ENCODE results near the gene OTX2.

- no peak for TF ChIP-seq POLR2AphosphoS5 (IDR thresholded peaks at IDR 0.05; ENCODE audit: low read depth, low read length)
- TF ChIP-seq TAF1 (IDR thresholded peaks at IDR 0.05; ENCODE audit: borderline replicate concordance, insufficient read depth, low read length): no peak
- TF ChIP-seq REST (IDR thresholded peaks at IDR 0.05; ENCODE audit: insufficient read depth in 1 of 2, low read depth in 2 of 2, low read length in 2 of 2): no peak
- no peak for TF ChIP-seq FOXP2 (optimal IDR thresholded peaks at IDR 0.05; ENCODE audit: borderline replicate concordance, extremely low read depth, extremely low read length, insufficient read depth)
- no peak for TF ChIP-seq SIN3A (IDR thresholded peaks at IDR 0.05; ENCODE audit: borderline replicate concordance, insufficient read depth, low read length)
These were observed 16.2 kb downstream of the OTX2 start for GRCh38 chr14:56794088-56794556.

Data from PFSK-1 (cell line).